Thyroid gland (tissue), 4 donors: Measurements from ENCODE around the gene SPATA9.

Source experiments
- CTCF ChIP-seq, 6 experiments: fragments of 200-600 bp in 3 of 6; fragments of 450-650 bp in 3 of 6; sonication (generic) in 3 of 6; IDR thresholded peaks; one replicate each; pipeline ENCODE4 v1.5.1; 2016 to 2019; ENCODE audit warnings: antibody characterized with exemption in 6 of 6, mild to moderate bottlenecking in 2 of 6, inconsistent platforms in 1 of 6, moderate library complexity in 1 of 6
- POLR2A ChIP-seq, 2 donors: fragments of 450-650 bp; IDR thresholded peaks; one replicate each; pipeline ENCODE4 v1.6.1; 2017; ENCODE audit warnings: antibody characterized with exemption in 2 of 2, mild to moderate bottlenecking in 2 of 2, moderate library complexity in 1 of 2

DNA sequence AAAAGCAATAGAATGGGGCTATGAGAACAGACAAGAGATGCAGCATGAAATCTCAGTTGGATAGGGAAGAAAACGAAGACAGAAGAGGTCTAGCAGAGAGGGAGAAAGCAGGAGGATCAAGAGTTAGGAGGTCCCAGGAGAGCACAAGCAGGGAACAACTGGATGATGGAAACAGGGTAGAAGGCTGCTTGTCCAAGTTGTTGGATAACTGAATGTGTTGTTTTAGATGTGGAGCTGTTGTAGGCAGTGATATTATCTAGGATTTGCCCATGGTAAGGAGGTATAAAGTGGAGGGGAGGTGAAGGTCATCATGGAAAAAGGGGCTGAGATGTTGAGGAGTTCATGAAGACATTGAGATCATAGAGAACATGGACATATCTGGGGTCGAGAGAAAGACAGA, 35.9 kb upstream of the SPATA9 start:
- TF ChIP-seq POLR2A (IDR thresholded peaks at IDR 0.05) (no peak), CTCF (IDR thresholded peaks at IDR 0.05) (no peak)
